H9 (cell line): Measurements from ENCODE around the gene MAST2. TPM values are rescaled to one million over a fixed set of nuclear protein-coding genes. Genes with fewer than 3 reads are reported as not detected.

Source experiments
- DNase-seq: peaks from one replicate; pipeline ENCODE4 v3.0.0-alpha.2; 2017
- H2AFZ ChIP-seq: one replicate; pipeline ENCODE4 v1.6.1; 2013; ENCODE audit warnings: mild to moderate bottlenecking, low read length, control low read depth, moderate library complexity
- H2AK5ac ChIP-seq: 2 replicates; pipeline ENCODE4 v1.6.1; 2013; ENCODE audit warnings: low read length, control low read depth, mixed read lengths; ENCODE audit not compliant: insufficient read length
- H2BK120ac ChIP-seq: one replicate; pipeline ENCODE4 v1.6.1; 2013; ENCODE audit warnings: low read depth, mild to moderate bottlenecking, low read length, control low read depth, inconsistent platforms; ENCODE audit not compliant: poor library complexity, severe bottlenecking
- H2BK12ac ChIP-seq: 2 replicates; pipeline ENCODE4 v1.6.1; 2013; ENCODE audit warnings: low read length, control low read depth, mixed read lengths, low read depth; ENCODE audit not compliant: insufficient read length
- H2BK15ac ChIP-seq: 2 replicates; pipeline ENCODE4 v1.6.1; 2013; ENCODE audit warnings: low read depth, low read length, control low read depth
- H2BK20ac ChIP-seq: one replicate; pipeline ENCODE4 v1.6.1; 2013; ENCODE audit warnings: low read depth, mild to moderate bottlenecking, low read length, control low read depth, inconsistent platforms; ENCODE audit not compliant: poor library complexity, severe bottlenecking
- H2BK5ac ChIP-seq: 2 replicates; pipeline ENCODE4 v1.6.1; 2013; ENCODE audit warnings: low read length, control low read depth, mixed read lengths; ENCODE audit not compliant: insufficient read length
- H3K14ac ChIP-seq: 2 replicates; pipeline ENCODE4 v1.6.1; 2013; ENCODE audit warnings: low read length, control low read depth; ENCODE audit not compliant: insufficient read depth
- H3K18ac ChIP-seq: 2 replicates; pipeline ENCODE4 v1.6.1; 2013; ENCODE audit warnings: low read depth, mild to moderate bottlenecking, mixed read lengths, low read length, control low read depth; ENCODE audit not compliant: insufficient read length
- H3K23ac ChIP-seq: 2 replicates; pipeline ENCODE4 v1.6.1; 2013; ENCODE audit warnings: low read length, control low read depth, mixed read lengths, low read depth; ENCODE audit not compliant: insufficient read length
- H3K23me2 ChIP-seq: 2 replicates; pipeline ENCODE4 v1.6.1; 2013; ENCODE audit warnings: low read depth, mild to moderate bottlenecking, mixed read lengths, low read length, control low read depth; ENCODE audit not compliant: insufficient read length, poor library complexity, severe bottlenecking
- H3K27ac ChIP-seq: 2 replicates; pipeline ENCODE4 v1.5.1; 2013; ENCODE audit warnings: low read length, control low read depth, mixed read lengths, low read depth; ENCODE audit not compliant: insufficient read length
- H3K27me3 ChIP-seq: 2 replicates; pipeline ENCODE4 v1.6.1; 2013; ENCODE audit warnings: low read length, control low read depth, inconsistent platforms; ENCODE audit not compliant: insufficient read depth
- H3K4ac ChIP-seq: 2 replicates; pipeline ENCODE4 v1.6.1; 2013; ENCODE audit warnings: low read depth, mild to moderate bottlenecking, control low read depth, inconsistent platforms, low read length, moderate library complexity
- H3K4me1 ChIP-seq: 2 replicates; pipeline ENCODE4 v1.6.1; 2013; ENCODE audit warnings: low read length, control low read depth, inconsistent platforms; ENCODE audit not compliant: insufficient read depth
- H3K4me2 ChIP-seq: 2 replicates; pipeline ENCODE4 v1.6.1; 2013; ENCODE audit warnings: low read length, control low read depth, mixed read lengths; ENCODE audit not compliant: insufficient read length, insufficient read depth
- H3K56ac ChIP-seq: 2 replicates; pipeline ENCODE4 v1.6.1; 2013; ENCODE audit warnings: low read depth, mild to moderate bottlenecking, mixed read lengths, low read length, control low read depth; ENCODE audit not compliant: insufficient read length
- H3K79me1 ChIP-seq: 2 replicates; pipeline ENCODE4 v1.6.1; 2013; ENCODE audit warnings: low read depth, mild to moderate bottlenecking, moderate library complexity, low read length, control low read depth, inconsistent platforms; ENCODE audit not compliant: insufficient read depth, poor library complexity, severe bottlenecking
- H3K79me2 ChIP-seq: 2 replicates; pipeline ENCODE4 v1.6.1; 2013; ENCODE audit warnings: low read length, control low read depth, inconsistent platforms; ENCODE audit not compliant: insufficient read depth
- H3K9ac ChIP-seq: 2 replicates; pipeline ENCODE4 v1.6.1; 2013; ENCODE audit warnings: low read length, control low read depth, mixed read lengths; ENCODE audit not compliant: insufficient read length; ENCODE audit errors: extremely low read depth
- H3K9me3 ChIP-seq: one replicate; pipeline ENCODE4 v1.6.1; 2013; ENCODE audit warnings: low read depth, low read length, inconsistent platforms; ENCODE audit not compliant: control insufficient read depth
- H3T11ph ChIP-seq: one replicate; pipeline ENCODE4 v1.6.1; 2013; ENCODE audit warnings: mild to moderate bottlenecking, low read length, control low read depth, inconsistent platforms
- H4K20me1 ChIP-seq: one replicate; pipeline ENCODE4 v1.6.1; 2013; ENCODE audit not compliant: control insufficient read depth, insufficient read length, insufficient read depth
- H4K5ac ChIP-seq: 2 replicates; pipeline ENCODE4 v1.6.1; 2013; ENCODE audit warnings: low read depth, mild to moderate bottlenecking, mixed read lengths, low read length, control low read depth; ENCODE audit not compliant: insufficient read length
- H4K8ac ChIP-seq: replicated peaks from 2 replicates; pipeline ENCODE4 v1.6.1; 2013; ENCODE audit warnings: low read length, control low read depth, mixed read lengths, low read depth; ENCODE audit not compliant: insufficient read length
- H4K91ac ChIP-seq: 2 replicates; pipeline ENCODE4 v1.6.1; 2013; ENCODE audit warnings: low read depth, mild to moderate bottlenecking, moderate library complexity, mixed read lengths, low read length, control low read depth; ENCODE audit not compliant: insufficient read length
- H3K27ac Mint-ChIP-seq, 3 experiments: 2 replicates in 2 of 3; 3 replicates in 1 of 3; pipeline ENCODE4 v1.8.0; 2020 to 2021; ENCODE audit warnings: mixed read lengths in 3 of 3, mild to moderate bottlenecking in 1 of 3, moderate library complexity in 1 of 3
- H3K27me3 Mint-ChIP-seq: 2 replicates; pipeline ENCODE4 v1.8.0; 2021; ENCODE audit warnings: low read depth, mild to moderate bottlenecking, moderate library complexity, mixed read lengths
- H3K36me3 Mint-ChIP-seq, 3 experiments: 2 replicates in 2 of 3; 3 replicates in 1 of 3; pipeline ENCODE4 v1.8.0; 2020 to 2021; ENCODE audit warnings: low read depth in 3 of 3, mixed read lengths in 3 of 3; ENCODE audit not compliant: insufficient read depth in 1 of 3
- H3K4me1 Mint-ChIP-seq, 2 experiments: 2 replicates each; pipeline ENCODE4 v1.8.0; 2020; ENCODE audit warnings: mixed read lengths in 2 of 2
- H3K4me3 Mint-ChIP-seq, 2 experiments: 2 replicates in 1 of 2; 3 replicates in 1 of 2; pipeline ENCODE4 v1.8.0; 2020 to 2021; ENCODE audit warnings: mild to moderate bottlenecking in 2 of 2, mixed read lengths in 2 of 2, moderate library complexity in 1 of 2
- H3K9me3 Mint-ChIP-seq, 2 experiments: 2 replicates in 1 of 2; 3 replicates in 1 of 2; pipeline ENCODE4 v1.8.0; 2020; ENCODE audit warnings: mild to moderate bottlenecking in 2 of 2, mixed read lengths in 2 of 2, moderate library complexity in 1 of 2
- WGBS: extraction: QIAGEN DNeasy Blood & Tissue Kit; methylation state at CpG from one replicate; pipeline ENCODE4 v1.1.7; 2013; ENCODE audit warnings: missing lambda C conversion rate, low lambda C conversion rate, mixed read lengths; ENCODE audit not compliant: insufficient read length; ENCODE audit errors: extremely low coverage; 5-methylcytosine and 5-hydroxymethylcytosine counted together
- total RNA-seq: library from RNA; stranded (reverse); gene quantifications from 2 replicates; pipeline ENCODE4 v1.2.1, GENCODE V29; 2021
- TF ChIP-seq, protein P1 (sequence below): fragments of 200-600 bp; sonication (generic); conservative IDR thresholded peaks from 3 replicates; pipeline ENCODE4 v1.8.0; 2021; ENCODE audit warnings: antibody characterized with exemption, mild to moderate bottlenecking

The MAST2 gene
- total RNA-seq, 1 experiment from 2014 or later, result 28.8 TPM

DNA sequence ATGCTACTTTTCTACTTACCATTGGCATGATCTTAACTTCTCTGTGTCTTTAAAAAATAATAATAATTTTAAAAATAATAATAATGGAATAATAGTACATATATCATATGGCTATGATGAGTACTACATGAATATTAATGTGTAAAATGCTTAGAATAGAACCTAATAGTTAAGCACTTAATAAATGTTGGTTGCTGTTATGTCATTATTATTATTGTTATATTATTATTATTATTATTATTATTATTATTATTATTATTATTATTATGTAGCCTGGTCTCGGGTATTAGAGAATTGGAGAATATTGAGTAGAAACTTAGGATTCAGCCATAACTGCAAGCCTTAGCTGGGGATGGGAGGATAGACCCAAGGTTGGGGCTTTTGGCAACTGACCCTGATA, 108.2 kb downstream of the MAST2 start:
- Histone ChIP-seq H2AK5ac (no peak overlapping the region), H3K27ac (no peak overlapping the region), H2BK120ac (no peak overlapping the region), H3K79me1 (peaks cover 8% of the 10 kb centered on the region), H3K4ac (no peak overlapping the region), H3K9me3 (no peaks in the 10 kb centered on the region), H3K9ac (no peak overlapping the region), H3K27me3 (no peaks in the 10 kb centered on the region), H4K20me1 (no peaks in the 10 kb centered on the region), H2BK15ac (no peak overlapping the region), H2BK20ac (no peak overlapping the region), H3K4me1 (peaks cover 9% of the 10 kb centered on the region; the same call in 1 of the 2 replicates), H3K14ac (no peak overlapping the region), H3K18ac (no peak overlapping the region), H4K5ac (no peak overlapping the region), H4K8ac (no peak overlapping the region), H2BK12ac (no peak overlapping the region), H3K56ac (no peak overlapping the region), H2AFZ (no peak overlapping the region), H3K23me2 (no peaks in the 10 kb centered on the region), H3K4me2 (no peak overlapping the region), H3T11ph (no peak overlapping the region), H3K79me2 (no peaks in the 10 kb centered on the region), H2BK5ac (no peak overlapping the region), H4K91ac (no peak overlapping the region), H3K23ac (no peak overlapping the region)
- DNase-seq, result no peak
- no CpG with 5 or more reads among the region's 1 CpG for WGBS
- Mint-ChIP-seq H3K27me3 (no peaks in the 10 kb centered on the region), H3K27ac (peak overlapping the region in 1 of 3 experiments; percentile 34; a peak in 1 of 7 replicates), H3K36me3 (no peaks in the 10 kb centered on the region), H3K4me3 (no peak overlapping the region), H3K4me1 (peaks cover 35 to 49% of the 10 kb centered on the region in 2 experiments), H3K9me3 (no peaks in the 10 kb centered on the region)
- TF ChIP-seq, protein P1, sequence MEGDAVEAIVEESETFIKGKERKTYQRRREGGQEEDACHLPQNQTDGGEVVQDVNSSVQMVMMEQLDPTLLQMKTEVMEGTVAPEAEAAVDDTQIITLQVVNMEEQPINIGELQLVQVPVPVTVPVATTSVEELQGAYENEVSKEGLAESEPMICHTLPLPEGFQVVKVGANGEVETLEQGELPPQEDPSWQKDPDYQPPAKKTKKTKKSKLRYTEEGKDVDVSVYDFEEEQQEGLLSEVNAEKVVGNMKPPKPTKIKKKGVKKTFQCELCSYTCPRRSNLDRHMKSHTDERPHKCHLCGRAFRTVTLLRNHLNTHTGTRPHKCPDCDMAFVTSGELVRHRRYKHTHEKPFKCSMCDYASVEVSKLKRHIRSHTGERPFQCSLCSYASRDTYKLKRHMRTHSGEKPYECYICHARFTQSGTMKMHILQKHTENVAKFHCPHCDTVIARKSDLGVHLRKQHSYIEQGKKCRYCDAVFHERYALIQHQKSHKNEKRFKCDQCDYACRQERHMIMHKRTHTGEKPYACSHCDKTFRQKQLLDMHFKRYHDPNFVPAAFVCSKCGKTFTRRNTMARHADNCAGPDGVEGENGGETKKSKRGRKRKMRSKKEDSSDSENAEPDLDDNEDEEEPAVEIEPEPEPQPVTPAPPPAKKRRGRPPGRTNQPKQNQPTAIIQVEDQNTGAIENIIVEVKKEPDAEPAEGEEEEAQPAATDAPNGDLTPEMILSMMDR, result no peak
